ELF-1 (cell line): ENCODE results near the gene MOB3B.
A peak's percentile ranks its signal among the peaks of the same experiment; 100 is the strongest.

Experiments used
- DNase-seq: peaks from one replicate; pipeline ENCODE4 v3.0.0-alpha.2; 2016; ENCODE audit warnings: low read depth, low spot score

Gene MOB3B

GRCh38 chr9:27341545-27342294 is 187.9 kb downstream of the MOB3B start:
- no peak for DNase-seq

DNA sequence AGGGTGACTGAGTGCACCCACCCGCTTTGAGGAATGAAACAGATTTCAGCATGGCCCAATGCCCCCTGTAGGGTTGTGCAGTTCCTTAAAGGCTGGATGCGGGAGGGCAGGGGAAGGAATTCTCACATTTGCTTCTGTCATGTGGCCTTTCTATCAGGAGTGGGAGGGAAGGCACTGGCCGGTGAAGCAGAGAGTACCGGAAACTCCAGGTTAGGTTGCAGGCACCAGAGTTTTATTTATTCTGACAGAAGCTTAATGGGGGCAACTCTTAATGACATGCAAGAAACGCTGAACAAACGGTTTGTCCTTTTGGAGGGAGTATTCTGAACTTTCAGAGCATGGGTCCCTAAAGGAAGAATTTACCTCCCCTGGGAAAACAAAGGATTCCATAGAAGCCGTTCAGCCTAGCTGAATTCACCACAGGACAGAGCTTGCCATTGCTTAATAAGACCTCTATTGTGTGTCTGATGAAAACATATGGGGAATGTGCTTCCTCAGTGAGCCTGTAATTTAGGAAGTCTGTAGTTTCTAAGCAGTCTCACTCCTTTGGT is 188.6 kb downstream of the MOB3B start:
- DNase-seq = no peak

DNA sequence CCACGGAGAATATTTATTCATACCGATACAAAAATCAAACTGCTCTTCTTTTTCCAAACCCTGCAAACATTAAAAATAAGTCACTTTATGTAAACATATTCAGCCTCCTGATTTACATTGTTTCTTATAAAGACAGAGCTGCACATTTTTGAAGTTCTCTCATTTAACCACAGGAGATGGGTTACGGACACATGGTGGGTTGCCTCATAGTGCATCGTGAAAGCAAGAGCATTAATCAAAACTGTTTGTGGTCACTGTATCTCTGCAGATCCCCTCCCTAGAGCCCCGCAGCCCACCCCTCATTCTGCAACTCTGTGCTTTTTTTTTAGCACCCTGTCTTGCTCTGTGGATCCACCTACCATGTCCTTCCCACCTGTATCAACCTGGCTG is 189.3 kb downstream of the MOB3B start:
- no peak for DNase-seq

DNA sequence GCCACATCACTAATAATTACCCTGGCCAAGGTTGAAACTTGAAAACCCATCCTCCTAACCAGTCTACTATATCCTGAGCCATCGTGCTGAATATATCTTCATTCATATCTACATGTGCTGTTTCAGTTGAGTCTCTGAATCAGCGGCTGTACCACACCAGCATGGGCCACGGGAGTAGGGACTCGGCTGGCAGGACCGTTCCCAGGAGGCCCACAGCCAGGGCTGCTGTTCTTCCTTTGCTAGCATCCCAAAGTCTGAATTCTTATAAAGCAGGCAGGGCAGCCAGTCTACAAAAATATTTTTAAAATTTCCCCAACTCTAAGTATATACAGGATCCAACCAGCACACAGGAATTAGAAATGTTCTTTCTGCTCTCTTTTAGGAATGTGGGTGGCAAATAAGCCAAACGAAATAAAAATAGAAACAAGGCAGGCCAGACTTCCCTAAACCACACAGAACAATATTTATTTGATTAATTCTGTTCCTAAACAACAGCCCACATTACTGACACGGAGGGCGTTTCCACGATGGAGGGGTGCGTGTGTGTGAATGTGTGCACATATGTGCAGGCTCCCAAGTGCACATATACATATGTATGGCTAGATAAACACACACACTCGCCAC is 189.8 kb downstream of the MOB3B start:
- DNase-seq = no peak

- no peak for DNase-seq
These were observed 191.1 kb downstream of the MOB3B start for GRCh38 chr9:27338527-27338903.

DNA sequence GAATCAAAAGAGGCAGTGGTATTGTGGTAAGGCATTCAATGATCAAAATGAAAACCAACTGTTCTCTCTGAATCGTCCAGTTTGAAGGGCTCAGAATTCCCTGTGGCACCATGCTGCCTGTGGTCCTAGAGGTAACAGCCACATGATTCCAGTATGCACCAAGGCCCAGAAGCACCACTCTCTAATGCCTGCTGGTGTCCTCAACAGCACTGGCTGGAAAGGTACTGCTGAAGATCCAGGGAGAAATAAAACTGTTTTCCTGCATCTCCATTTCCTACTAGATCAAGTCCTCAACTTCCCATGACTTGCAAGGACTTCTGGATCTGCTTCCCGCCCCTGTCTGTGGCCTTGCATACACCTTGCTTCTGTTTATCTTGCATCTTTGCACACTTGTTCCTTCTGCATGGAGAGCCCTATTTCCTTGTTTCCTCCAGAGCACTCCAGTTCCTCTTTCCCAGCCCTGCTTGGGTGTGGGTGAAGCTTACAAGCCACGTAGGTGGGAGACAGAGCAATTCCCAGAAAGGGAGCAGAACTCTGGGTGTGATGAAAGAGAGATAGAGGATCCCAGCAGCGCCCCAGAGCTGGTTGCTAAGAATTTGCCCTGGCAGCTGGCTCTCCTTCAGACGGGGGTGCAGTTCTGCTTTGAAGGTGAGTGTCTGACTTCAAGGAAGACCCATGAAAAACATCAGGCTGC is 191.6 kb downstream of the MOB3B start:
- no peak for DNase-seq

- no peak for DNase-seq
These were observed 192.4 kb downstream of the MOB3B start for GRCh38 chr9:27337236-27337635.

DNA sequence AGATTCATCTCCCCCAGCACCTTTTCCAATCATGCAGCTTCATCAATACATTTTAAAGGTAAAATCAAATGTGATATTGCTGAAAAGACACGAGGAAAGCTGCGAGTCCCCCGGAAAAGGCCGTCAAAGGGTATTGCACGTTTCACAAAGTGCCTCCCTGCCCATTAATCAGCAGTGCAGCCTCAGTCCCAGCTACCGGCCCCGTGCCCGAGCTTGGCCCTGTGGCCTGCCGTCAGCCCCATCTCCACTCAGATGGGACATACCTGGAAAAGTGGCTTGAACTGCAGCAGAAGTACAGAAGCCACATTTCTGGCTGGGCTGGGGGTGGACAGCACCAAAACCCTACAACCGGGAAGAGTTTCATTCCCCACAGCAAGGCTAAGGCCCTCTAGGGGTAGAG is 192.8 kb downstream of the MOB3B start:
- no peak for DNase-seq

GRCh38 chr9:27336126-27336525 is 193.5 kb downstream of the MOB3B start:
- DNase-seq = no peak

- DNase-seq = no peak
These were observed 194.5 kb downstream of the MOB3B start for GRCh38 chr9:27335075-27335474.

- DNase-seq = peak; percentile 94
These were observed 196.2 kb downstream of the MOB3B start for GRCh38 chr9:27333241-27334052.

DNA sequence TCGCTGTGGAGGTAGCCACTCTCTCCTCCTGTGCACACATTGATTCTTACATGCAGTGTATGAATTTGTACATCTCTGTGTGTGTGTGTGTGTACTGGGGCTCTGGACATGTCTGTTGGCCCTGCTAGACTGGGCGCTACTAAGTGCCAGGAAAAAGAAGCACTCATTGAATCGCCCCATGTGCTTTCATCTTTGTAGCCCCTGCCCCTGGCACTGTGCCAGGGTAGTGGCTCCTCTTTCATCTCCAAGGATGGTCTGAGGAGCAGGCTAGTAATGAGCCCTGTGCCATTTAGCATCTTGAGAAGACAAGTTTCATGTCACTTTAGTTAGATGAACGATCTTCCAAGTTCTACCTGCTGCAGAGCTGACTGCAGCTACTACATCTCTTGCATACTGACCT is 198.2 kb downstream of the MOB3B start:
- no peak for DNase-seq

DNA sequence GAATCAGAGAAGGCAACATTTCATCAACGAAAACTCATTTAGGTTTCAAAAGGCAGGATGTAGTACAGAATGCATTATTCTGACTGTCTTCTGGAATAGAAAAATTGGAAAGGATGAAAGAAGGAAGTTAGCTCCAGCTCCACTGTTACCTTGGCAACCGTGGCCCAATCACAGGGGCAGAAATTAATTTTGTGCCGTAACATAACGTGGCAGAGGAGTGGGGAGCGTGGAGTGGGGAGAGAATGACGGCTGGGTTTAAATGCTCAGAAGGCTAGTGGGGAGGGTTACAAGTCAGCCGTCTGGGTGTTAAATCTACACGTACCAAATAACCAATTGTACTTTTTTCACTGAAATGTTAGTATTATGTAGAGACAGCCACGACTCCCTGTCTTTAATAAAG is 200.3 kb downstream of the MOB3B start:
- no peak for DNase-seq

- DNase-seq = no peak
These were observed 201.1 kb downstream of the MOB3B start for GRCh38 chr9:27328483-27328882.

DNA sequence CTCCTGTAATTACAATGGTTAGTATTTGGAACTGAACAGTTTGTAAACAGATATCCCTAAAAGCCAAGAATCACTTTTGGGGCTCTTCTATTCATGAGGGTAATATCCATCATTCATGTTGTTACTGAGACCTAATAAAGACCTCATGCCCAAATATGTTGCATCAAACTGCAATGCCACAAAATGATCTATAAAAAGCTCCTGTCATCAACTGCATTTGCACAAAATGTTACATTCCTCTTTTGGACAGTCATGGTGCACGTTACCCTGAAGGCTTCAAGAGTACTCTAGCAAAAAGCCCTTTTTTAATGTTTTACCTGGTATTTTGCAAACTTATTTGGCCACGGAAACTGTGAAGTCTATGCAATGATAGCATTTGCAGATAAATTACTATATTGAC is 218.4 kb downstream of the MOB3B start:
- DNase-seq = no peak

GRCh38 chr9:27310582-27310981 is 219.0 kb downstream of the MOB3B start:
- DNase-seq = peak; percentile 22

- peak; percentile 67 for DNase-seq
These were observed 220.8 kb downstream of the MOB3B start for GRCh38 chr9:27308691-27309390.

DNA sequence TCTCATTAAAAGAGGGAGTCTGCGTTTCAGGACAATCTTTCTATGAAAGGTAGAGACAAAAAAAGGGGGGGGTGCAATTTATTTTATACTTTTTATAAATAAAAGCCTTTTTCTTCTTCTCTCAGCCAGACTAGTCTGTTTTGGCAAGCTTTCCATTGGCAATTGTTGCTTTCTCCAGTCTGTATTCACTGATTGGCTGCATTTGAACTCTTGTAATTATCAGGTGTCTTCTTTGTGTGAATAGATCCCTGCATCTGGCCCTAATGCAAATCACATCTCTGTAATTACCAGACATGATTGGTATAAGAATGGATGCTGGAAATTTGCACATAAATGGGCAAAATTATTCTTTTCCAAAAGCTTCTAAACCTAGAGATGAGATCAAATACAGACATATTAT is 225.1 kb downstream of the MOB3B start:
- DNase-seq = no peak

DNA sequence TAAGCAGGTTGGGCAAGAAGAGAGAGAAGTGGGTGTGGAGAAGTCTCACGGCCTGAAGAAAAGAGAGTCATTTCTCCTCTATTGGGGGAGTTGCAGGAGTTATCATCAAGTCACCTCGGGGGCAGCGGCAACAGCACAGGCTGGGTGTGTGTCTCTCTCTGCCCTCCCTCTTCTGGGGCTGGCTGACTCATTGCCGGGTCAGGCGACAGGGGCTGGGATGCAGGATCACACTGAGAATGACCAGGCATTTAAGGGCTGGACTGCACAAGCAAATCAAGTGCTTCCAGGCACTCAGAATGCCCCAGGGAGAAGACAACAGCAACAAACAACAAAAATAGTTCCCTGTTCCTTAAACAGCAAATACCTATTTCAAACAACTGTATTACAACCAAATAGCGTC is 226.4 kb downstream of the MOB3B start:
- peak; percentile 90 for DNase-seq

DNA sequence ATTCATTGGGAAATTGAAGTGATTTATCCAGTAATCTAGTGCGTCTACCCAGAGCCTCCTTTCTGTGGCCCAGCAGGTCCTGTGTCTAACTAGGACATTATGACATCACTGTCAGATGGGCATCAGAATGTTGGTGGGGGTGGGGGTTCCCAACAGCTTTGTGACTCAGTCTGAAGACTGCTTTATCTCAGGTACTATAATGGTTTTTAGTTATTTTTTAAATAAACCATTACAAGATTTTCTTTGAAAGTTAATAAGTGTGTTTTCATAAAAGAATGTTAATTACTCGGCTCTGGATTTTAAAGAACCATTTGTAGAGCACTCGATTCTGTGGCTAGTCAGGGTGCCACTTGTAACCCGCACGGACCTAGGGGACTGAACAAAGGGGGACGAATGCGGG is 232.6 kb downstream of the MOB3B start, which contains the start of gene EQTN:
Gene EQTN, minus strand, starts transcription at position 101 of the 400 bp plus-strand sequence. Its CDS starts 95 bp downstream, at position 6.
- DNase-seq = no peak

GRCh38 chr9:27293996-27294395 is 235.6 kb downstream of the MOB3B start:
- no peak for DNase-seq
